Measurements from ENCODE around the gene SLC35A1.

The SLC35A1 gene

DNA sequence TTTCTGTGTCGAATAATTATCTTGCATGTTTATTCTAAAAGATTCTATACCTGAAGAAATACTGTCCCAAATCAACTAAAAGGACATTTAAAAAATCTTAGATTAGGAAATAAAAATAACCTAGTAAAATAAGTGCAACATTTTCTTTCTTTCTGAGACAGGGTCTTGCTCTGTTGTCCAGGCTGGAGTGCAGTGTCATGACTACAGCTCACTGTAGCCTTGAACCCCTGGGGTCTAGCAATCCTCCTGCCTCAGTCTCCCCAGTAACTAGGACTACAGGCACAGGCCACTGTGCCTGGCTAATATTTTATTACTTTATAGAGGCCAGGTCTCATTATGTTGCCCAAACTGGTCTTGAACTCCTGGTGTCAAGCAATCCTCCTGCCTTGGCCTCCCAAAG, 68.3 kb downstream of the SLC35A1 start:
- Histone ChIP-seq H3K4me3 (ENCODE audit: low read depth in 1 of 2, low read length in 1 of 2) (no peak overlapping the region), H3K27me3 (no peaks in the 10 kb centered on the region), H3K27ac (no peak overlapping the region), H3K4me1 (ENCODE audit: control insufficient read depth in 1 of 2, insufficient read depth in 1 of 2, low read depth in 1 of 2, low read length in 1 of 2) (peaks cover 22 to 33% of the 10 kb centered on the region in 2 experiments), H3K9me3 (no peaks in the 10 kb centered on the region), H3K36me3 (peaks cover 25% of the 10 kb centered on the region)
- TF ChIP-seq, protein P1, sequence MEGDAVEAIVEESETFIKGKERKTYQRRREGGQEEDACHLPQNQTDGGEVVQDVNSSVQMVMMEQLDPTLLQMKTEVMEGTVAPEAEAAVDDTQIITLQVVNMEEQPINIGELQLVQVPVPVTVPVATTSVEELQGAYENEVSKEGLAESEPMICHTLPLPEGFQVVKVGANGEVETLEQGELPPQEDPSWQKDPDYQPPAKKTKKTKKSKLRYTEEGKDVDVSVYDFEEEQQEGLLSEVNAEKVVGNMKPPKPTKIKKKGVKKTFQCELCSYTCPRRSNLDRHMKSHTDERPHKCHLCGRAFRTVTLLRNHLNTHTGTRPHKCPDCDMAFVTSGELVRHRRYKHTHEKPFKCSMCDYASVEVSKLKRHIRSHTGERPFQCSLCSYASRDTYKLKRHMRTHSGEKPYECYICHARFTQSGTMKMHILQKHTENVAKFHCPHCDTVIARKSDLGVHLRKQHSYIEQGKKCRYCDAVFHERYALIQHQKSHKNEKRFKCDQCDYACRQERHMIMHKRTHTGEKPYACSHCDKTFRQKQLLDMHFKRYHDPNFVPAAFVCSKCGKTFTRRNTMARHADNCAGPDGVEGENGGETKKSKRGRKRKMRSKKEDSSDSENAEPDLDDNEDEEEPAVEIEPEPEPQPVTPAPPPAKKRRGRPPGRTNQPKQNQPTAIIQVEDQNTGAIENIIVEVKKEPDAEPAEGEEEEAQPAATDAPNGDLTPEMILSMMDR (IDR thresholded peaks at IDR 0.05): no peak

DNA sequence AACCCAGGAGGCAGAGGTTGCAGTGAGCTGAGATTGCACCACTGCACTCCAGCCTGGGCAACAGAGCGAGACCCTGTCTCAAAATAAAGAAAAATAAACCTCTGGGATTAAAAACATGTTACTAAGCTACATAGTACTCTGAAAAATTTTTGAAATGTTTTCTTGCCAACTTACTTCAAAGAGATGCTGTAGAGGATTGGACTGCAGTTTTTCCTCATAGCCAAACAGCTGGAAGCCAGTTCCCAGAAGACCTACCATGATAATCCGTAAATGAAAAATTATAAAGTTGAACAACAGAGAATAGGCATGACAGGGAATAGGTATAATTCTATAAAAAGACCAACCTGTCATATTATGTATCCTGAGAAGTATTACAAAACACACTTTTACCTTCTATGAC, 69.0 kb downstream of the SLC35A1 start:
- Histone ChIP-seq H3K27ac (no peak overlapping the region), H3K4me1 (ENCODE audit: control insufficient read depth in 1 of 2, insufficient read depth in 1 of 2, low read depth in 1 of 2, low read length in 1 of 2) (peaks cover 21 to 26% of the 10 kb centered on the region in 2 experiments), H3K4me3 (ENCODE audit: low read depth in 1 of 2, low read length in 1 of 2) (no peak overlapping the region), H3K9me3 (no peaks in the 10 kb centered on the region), H3K36me3 (peaks cover 25% of the 10 kb centered on the region), H3K27me3 (no peaks in the 10 kb centered on the region)
- TF ChIP-seq, protein P1 (IDR thresholded peaks at IDR 0.05): no peak

DNA sequence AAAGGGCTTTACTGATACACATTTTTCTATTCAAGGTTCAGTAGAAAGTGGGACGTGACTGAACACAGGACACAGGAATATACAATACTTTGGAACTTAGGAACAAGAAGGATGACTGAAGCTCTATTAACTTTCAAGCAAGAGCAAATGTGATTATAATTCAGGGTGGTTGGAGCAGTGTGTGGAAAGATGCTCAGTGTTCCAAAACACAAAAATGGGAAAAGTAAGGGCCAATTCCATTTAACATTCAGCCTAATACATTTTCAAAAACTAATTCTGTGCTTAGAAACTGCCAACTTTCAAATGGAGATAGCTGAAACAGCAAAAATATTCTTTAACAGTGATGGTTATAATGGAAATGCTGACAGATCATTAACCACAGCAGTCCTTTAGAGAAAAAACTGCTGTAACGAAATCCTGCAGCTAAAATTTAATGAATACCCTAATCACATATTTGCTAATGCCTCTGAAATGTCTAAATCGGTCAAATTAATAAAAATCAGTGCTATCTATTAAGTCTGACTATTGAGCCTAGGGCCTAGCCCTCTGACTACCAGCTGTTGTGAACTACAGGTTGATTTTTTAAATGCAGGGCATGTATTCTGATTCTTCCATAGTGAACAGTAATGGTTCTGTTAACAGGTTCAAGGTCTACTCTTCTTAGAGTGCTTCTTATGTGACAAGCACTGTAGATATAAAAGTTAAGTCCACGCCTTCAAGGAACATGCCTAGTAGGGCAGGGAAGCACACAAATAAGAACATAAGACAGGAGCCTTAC, 71.1 kb downstream of the SLC35A1 start:
- Histone ChIP-seq H3K9me3 (no peaks in the 10 kb centered on the region), H3K4me1 (ENCODE audit: control insufficient read depth in 1 of 2, insufficient read depth in 1 of 2, low read depth in 1 of 2, low read length in 1 of 2) (peaks cover 9 to 12% of the 10 kb centered on the region in 2 experiments), H3K4me3 (ENCODE audit: low read depth in 1 of 2, low read length in 1 of 2) (no peak overlapping the region), H3K27me3 (no peaks in the 10 kb centered on the region), H3K27ac (no peak overlapping the region), H3K36me3 (peaks cover 32% of the 10 kb centered on the region)
- TF ChIP-seq, protein P1 (IDR thresholded peaks at IDR 0.05): no peak

DNA sequence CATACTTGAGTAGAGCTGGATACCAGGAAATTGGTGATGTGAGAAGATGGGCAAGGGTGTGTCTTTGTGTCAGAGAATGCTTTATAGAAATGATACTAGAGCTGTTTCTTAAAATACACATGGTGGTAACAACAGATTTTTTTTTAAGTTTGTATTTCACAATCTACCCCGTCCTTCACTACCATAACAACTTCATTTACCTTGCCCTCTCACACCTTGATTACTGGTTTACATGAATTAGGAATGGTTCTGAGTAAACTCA, 71.6 kb downstream of the SLC35A1 start:
- H3K36me3 ChIP-seq: peaks cover 35% of the 10 kb centered on the region
- H3K27me3 ChIP-seq: no peaks in the 10 kb centered on the region

DNA sequence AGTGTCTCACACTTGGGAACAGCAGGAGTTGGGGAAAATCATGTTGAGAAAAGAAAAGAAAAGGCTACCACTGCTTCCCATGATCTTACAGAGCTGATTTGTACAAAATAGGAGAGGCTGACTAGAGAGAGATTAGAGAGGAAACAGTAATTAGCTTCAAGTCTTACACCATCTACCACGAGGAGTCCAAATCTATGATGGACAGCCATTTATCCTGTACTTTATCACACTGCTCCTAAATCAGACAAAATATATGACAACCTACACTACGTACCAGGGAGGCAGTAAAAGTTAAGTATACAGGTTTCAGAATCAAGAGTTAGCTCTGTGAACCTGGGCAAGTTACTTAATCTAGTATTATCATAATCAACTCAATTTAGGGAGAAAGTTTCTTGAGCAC, 79.0 kb downstream of the SLC35A1 start:
- TF ChIP-seq, protein P1 (IDR thresholded peaks at IDR 0.05): no peak
- Histone ChIP-seq H3K4me3 (ENCODE audit: low read depth in 1 of 2, low read length in 1 of 2) (no peak overlapping the region), H3K27me3 (no peaks in the 10 kb centered on the region), H3K27ac (peak overlapping the region; percentile 16), H3K36me3 (peaks cover 48% of the 10 kb centered on the region), H3K4me1 (ENCODE audit: control insufficient read depth in 1 of 2, insufficient read depth in 1 of 2, low read depth in 1 of 2, low read length in 1 of 2) (no peaks in the 10 kb centered on the region), H3K9me3 (no peaks in the 10 kb centered on the region)

More for the DNA sequence above, 71.6 kb downstream of the SLC35A1 start:
- TF ChIP-seq, protein P1 (IDR thresholded peaks at IDR 0.05): no peak
- Histone ChIP-seq H3K27ac (no peak overlapping the region), H3K4me1 (ENCODE audit: control insufficient read depth in 1 of 2, insufficient read depth in 1 of 2, low read depth in 1 of 2, low read length in 1 of 2) (peaks cover 4 to 7% of the 10 kb centered on the region in 2 experiments), H3K9me3 (no peaks in the 10 kb centered on the region), H3K4me3 (ENCODE audit: low read depth in 1 of 2, low read length in 1 of 2) (no peak overlapping the region)
